MM.1S (cell line): ENCODE results near the gene R3HDM1.

Source experiments
- DNase-seq: peaks from one replicate; pipeline ENCODE4 v3.0.0-alpha.2; 2015
- H2AFZ ChIP-seq: fragments of 300-600 bp; sonication (generic); 2 replicates; pipeline ENCODE4 v1.6.0; 2016; ENCODE audit warnings: antibody characterized with exemption, low read length
- H3F3A ChIP-seq: fragments of 300-600 bp; sonication (generic); 2 replicates; pipeline ENCODE4 v1.6.1; 2016; ENCODE audit warnings: mild to moderate bottlenecking, antibody characterized with exemption, low read length, moderate library complexity, mixed read lengths; ENCODE audit not compliant: insufficient read depth
- H3K27ac ChIP-seq: fragments of 300-600 bp; sonication (generic); 2 replicates; pipeline ENCODE4 v1.5.1; 2016; ENCODE audit warnings: mild to moderate bottlenecking, low read length
- H3K27me3 ChIP-seq: fragments of 300-600 bp; sonication (generic); replicated peaks from 2 replicates; pipeline ENCODE4 v1.6.0; 2016; ENCODE audit warnings: low read length; ENCODE audit not compliant: insufficient read depth
- H3K36me3 ChIP-seq: fragments of 300-600 bp; sonication (generic); replicated peaks from 2 replicates; pipeline ENCODE4 v1.6.1; 2016; ENCODE audit warnings: mild to moderate bottlenecking, low read length, mixed read lengths; ENCODE audit not compliant: insufficient read depth
- H3K4me1 ChIP-seq: fragments of 300-600 bp; sonication (generic); 2 replicates; pipeline ENCODE4 v1.6.1; 2016; ENCODE audit warnings: low read length, mixed read lengths
- H3K4me2 ChIP-seq: fragments of 300-600 bp; sonication (generic); 2 replicates; pipeline ENCODE4 v1.6.0; 2016; ENCODE audit warnings: low read depth, low read length
- H3K4me3 ChIP-seq: fragments of 300-600 bp; sonication (generic); 2 replicates; pipeline ENCODE4 v1.5.1; 2016; ENCODE audit warnings: low read length, mixed read lengths
- H3K79me2 ChIP-seq: fragments of 300-600 bp; sonication (generic); 2 replicates; pipeline ENCODE4 v1.6.1; 2016; ENCODE audit warnings: mixed run types, low read length, mixed read lengths
- H3K9ac ChIP-seq: fragments of 300-600 bp; sonication (generic); 2 replicates; pipeline ENCODE4 v1.6.1; 2016; ENCODE audit warnings: low read length, mixed read lengths
- H3K9me2 ChIP-seq: fragments of 300-600 bp; sonication (generic); replicated peaks from 2 replicates; pipeline ENCODE4 v1.6.1; 2016; ENCODE audit warnings: mild to moderate bottlenecking, low read length, mixed read lengths; ENCODE audit not compliant: insufficient read depth
- H3K9me3 ChIP-seq: fragments of 300-600 bp; sonication (generic); replicated peaks from 2 replicates; pipeline ENCODE4 v1.6.1; 2016; ENCODE audit warnings: mild to moderate bottlenecking, low read length, mixed read lengths; ENCODE audit not compliant: insufficient read depth
- H4K20me1 ChIP-seq: fragments of 300-600 bp; sonication (generic); 2 replicates; pipeline ENCODE4 v1.6.1; 2016; ENCODE audit warnings: mild to moderate bottlenecking, low read length, moderate library complexity, mixed read lengths; ENCODE audit not compliant: insufficient read depth
- EZH2 ChIP-seq: fragments of 300-600 bp; sonication (generic); optimal IDR thresholded peaks from 2 replicates; pipeline ENCODE3; 2017; ENCODE audit warnings: low read depth, mild to moderate bottlenecking, antibody characterized with exemption, low read length, mixed read lengths
- EZH2phosphoT487 ChIP-seq: fragments of 300-600 bp; sonication (generic); IDR thresholded peaks from 2 replicates; pipeline ENCODE4 v1.6.1; 2018; ENCODE audit warnings: antibody characterized with exemption, low read length
- TF ChIP-seq, protein P1 (sequence below): fragments of 300-600 bp; sonication (generic); IDR thresholded peaks from 2 replicates; pipeline ENCODE4 v1.5.1; 2016; ENCODE audit warnings: antibody characterized with exemption, low read length, mixed read lengths

The R3HDM1 gene

DNA sequence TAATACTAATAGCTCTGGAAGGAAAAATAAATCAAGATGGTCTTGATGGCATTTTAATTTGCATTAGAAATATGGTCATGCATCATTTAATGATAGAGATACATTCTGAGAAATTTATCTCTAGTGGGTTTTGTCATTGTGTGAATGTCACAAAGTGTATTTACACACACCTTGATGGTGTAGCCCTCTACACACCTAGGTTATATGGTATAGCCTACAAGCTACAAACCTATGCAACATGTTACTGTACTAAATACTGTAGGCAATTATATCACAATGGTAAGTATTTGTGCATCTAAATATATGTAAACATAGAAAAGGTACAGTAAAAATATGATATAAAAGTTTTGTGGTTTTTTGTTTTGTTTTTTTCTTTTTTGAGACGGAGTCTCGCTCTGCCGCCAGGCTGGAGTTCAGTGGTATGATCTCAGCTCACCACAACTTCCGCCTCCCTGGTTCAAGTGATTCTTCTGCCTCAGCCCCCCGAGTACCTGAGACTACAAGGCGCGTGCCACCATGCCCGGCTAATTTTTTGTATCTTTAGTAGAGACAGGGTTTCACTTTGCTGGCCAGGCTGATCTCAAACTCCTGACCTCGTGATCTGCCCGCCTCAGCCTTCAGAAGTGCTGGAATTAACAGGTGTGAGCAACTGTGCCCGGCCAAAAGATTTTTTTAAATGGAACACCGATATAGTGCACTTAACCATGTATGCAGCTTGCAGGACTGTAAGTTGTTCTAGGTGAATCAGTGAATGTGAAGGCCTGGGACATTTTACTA, 126.7 kb downstream of the R3HDM1 start:
- H4K20me1 ChIP-seq = no peaks in the 10 kb centered on the region
- no peak overlapping the region for H3K27ac ChIP-seq
- H3F3A ChIP-seq = 0 out of 2 replicates have a peak, but pooled peaks cover 3% of the 10 kb centered on the region
- DNase-seq = no peak
- H3K79me2 ChIP-seq = no peaks in the 10 kb centered on the region
- H3K4me2 ChIP-seq = no peak overlapping the region
- H3K4me3 ChIP-seq = no peak overlapping the region
- no peaks in the 10 kb centered on the region for H3K27me3 ChIP-seq
- no peak overlapping the region for H3K9ac ChIP-seq
- TF ChIP-seq EZH2phosphoT487 (no peak), EZH2 (no peak)
- TF ChIP-seq, protein P1, sequence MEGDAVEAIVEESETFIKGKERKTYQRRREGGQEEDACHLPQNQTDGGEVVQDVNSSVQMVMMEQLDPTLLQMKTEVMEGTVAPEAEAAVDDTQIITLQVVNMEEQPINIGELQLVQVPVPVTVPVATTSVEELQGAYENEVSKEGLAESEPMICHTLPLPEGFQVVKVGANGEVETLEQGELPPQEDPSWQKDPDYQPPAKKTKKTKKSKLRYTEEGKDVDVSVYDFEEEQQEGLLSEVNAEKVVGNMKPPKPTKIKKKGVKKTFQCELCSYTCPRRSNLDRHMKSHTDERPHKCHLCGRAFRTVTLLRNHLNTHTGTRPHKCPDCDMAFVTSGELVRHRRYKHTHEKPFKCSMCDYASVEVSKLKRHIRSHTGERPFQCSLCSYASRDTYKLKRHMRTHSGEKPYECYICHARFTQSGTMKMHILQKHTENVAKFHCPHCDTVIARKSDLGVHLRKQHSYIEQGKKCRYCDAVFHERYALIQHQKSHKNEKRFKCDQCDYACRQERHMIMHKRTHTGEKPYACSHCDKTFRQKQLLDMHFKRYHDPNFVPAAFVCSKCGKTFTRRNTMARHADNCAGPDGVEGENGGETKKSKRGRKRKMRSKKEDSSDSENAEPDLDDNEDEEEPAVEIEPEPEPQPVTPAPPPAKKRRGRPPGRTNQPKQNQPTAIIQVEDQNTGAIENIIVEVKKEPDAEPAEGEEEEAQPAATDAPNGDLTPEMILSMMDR = no peak
- no peaks in the 10 kb centered on the region for H3K9me2 ChIP-seq
- no peaks in the 10 kb centered on the region for H3K4me1 ChIP-seq
- H3K9me3 ChIP-seq = no peaks in the 10 kb centered on the region
- no peak overlapping the region for H2AFZ ChIP-seq
- no peaks in the 10 kb centered on the region; the same call in 1 of the 2 replicates for H3K36me3 ChIP-seq

DNA sequence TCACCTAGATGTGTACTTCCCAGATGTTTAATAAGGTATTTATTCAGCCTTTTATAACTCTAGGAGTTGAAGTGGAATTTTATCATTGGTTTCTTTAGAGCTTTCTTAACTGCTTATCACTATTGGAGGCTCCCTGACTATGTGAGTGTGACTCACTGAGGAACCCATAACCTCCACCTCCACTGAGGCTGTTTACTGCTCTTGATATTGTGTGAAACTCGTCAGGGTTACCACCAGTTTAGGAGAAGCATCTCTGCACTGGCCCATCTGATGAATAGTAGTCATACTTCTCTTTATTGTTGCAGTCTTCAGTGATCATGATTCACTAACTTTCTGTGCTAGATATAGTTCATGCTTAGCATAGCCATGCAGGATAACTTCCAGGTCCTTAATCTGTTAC, 130.8 kb downstream of the R3HDM1 start:
- TF ChIP-seq, protein P1 = no peak
- no peak for TF ChIP-seq EZH2
- no peak for TF ChIP-seq EZH2phosphoT487
- no peaks in the 10 kb centered on the region; the same call in 1 of the 2 replicates for H3K36me3 ChIP-seq
- no peaks in the 10 kb centered on the region for H3K27me3 ChIP-seq
- no peak overlapping the region for H3K4me3 ChIP-seq
- H3K4me1 ChIP-seq = peaks cover 18% of the 10 kb centered on the region
- H3K79me2 ChIP-seq = no peaks in the 10 kb centered on the region
- H3K9me3 ChIP-seq = no peaks in the 10 kb centered on the region
- no peak overlapping the region for H3K4me2 ChIP-seq
- no peaks in the 10 kb centered on the region for H3K9me2 ChIP-seq
- H3F3A ChIP-seq = peaks cover 3% of the 10 kb centered on the region; the same call in 1 of the 2 replicates
- DNase-seq = no peak
- H3K27ac ChIP-seq = no peak overlapping the region
- H3K9ac ChIP-seq = no peak overlapping the region
- no peaks in the 10 kb centered on the region for H4K20me1 ChIP-seq
- H2AFZ ChIP-seq = no peak overlapping the region

DNA sequence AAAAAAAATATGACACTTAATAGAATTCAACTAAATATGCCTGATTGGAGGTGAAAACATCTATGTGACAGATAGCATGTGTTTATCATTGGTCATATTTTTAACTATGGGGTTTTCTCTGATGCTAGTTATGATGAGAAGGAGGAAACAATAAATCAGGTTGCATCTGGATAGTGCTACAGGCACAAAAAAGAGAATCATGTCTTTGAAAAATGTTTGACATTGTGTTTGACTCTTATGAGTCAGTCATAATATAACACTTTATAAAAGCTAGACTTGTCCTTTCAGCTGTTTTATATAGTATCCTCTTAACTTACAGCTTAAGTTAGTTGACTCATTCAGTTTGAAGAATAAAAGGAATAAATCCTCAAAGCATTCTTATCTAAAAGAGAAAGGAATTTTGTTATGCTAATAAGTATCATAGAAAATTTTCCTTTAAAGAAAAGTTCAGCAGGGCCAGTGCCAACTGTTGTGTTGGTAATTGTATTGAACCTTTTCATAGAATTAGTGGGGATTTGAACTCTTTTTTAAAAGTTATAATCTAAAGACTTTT, 131.9 kb downstream of the R3HDM1 start:
- H3K4me3 ChIP-seq = no peak overlapping the region
- H4K20me1 ChIP-seq = no peaks in the 10 kb centered on the region
- no peak overlapping the region for H2AFZ ChIP-seq
- no peak overlapping the region for H3K4me2 ChIP-seq
- no peaks in the 10 kb centered on the region for H3K9me2 ChIP-seq
- no peak for TF ChIP-seq EZH2phosphoT487
- TF ChIP-seq, protein P1 = no peak
- no peak for TF ChIP-seq EZH2
- H3K79me2 ChIP-seq = no peaks in the 10 kb centered on the region
- H3K4me1 ChIP-seq = peaks cover 19% of the 10 kb centered on the region
- no peak for DNase-seq
- no peaks in the 10 kb centered on the region; the same call in 1 of the 2 replicates for H3K36me3 ChIP-seq
- no peaks in the 10 kb centered on the region for H3K9me3 ChIP-seq
- no peaks in the 10 kb centered on the region for H3K27me3 ChIP-seq
- peaks cover 3% of the 10 kb centered on the region; the same call in 1 of the 2 replicates for H3F3A ChIP-seq
- H3K9ac ChIP-seq = no peak overlapping the region
- H3K27ac ChIP-seq = no peak overlapping the region
